ENCODE results near the gene ADA. TPM values are rescaled to one million over a fixed set of nuclear protein-coding genes. Genes with fewer than 3 reads are reported as not detected.

ADA gene
- polyA plus RNA-seq, 1 donor from 2014 or later: 0.56 TPM

DNA sequence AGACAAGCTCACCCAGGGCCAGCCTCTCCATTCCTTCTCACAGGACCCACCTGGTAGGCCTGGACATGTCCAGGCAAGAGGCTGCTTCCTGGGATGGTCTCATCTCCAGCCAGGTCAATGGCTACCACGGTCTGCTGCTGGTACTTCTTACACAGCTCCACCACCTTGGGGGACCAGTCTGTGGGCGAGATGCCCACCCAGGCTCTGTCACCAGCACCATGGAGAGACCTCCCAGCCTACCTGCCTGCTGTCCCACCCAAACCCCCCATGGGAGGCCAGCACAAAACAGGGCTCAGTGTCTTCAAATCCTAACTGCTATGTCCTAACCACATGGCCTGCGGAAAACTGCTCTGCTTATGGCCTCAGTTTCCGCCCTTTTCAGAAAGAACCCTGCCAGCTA, 27.3 kb downstream of the ADA start:
- no peaks in the 10 kb centered on the region for H4K20me1 ChIP-seq (ENCODE audit: insufficient read depth)
- TF ChIP-seq RAD21 (conservative IDR thresholded peaks at IDR 0.05): no peak
- TF ChIP-seq POLR2AphosphoS5 (IDR thresholded peaks at IDR 0.05): no peak
- TF ChIP-seq MXI1 (conservative IDR thresholded peaks at IDR 0.05; ENCODE audit: poor library complexity, severe bottlenecking): no peak
- TF ChIP-seq, protein P1, sequence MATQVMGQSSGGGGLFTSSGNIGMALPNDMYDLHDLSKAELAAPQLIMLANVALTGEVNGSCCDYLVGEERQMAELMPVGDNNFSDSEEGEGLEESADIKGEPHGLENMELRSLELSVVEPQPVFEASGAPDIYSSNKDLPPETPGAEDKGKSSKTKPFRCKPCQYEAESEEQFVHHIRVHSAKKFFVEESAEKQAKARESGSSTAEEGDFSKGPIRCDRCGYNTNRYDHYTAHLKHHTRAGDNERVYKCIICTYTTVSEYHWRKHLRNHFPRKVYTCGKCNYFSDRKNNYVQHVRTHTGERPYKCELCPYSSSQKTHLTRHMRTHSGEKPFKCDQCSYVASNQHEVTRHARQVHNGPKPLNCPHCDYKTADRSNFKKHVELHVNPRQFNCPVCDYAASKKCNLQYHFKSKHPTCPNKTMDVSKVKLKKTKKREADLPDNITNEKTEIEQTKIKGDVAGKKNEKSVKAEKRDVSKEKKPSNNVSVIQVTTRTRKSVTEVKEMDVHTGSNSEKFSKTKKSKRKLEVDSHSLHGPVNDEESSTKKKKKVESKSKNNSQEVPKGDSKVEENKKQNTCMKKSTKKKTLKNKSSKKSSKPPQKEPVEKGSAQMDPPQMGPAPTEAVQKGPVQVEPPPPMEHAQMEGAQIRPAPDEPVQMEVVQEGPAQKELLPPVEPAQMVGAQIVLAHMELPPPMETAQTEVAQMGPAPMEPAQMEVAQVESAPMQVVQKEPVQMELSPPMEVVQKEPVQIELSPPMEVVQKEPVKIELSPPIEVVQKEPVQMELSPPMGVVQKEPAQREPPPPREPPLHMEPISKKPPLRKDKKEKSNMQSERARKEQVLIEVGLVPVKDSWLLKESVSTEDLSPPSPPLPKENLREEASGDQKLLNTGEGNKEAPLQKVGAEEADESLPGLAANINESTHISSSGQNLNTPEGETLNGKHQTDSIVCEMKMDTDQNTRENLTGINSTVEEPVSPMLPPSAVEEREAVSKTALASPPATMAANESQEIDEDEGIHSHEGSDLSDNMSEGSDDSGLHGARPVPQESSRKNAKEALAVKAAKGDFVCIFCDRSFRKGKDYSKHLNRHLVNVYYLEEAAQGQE (IDR thresholded peaks at IDR 0.05; ENCODE audit: borderline replicate concordance): no peak
- TF ChIP-seq TAF1 (IDR thresholded peaks at IDR 0.05; ENCODE audit: low read depth): no peak
- TF ChIP-seq, protein P2, sequence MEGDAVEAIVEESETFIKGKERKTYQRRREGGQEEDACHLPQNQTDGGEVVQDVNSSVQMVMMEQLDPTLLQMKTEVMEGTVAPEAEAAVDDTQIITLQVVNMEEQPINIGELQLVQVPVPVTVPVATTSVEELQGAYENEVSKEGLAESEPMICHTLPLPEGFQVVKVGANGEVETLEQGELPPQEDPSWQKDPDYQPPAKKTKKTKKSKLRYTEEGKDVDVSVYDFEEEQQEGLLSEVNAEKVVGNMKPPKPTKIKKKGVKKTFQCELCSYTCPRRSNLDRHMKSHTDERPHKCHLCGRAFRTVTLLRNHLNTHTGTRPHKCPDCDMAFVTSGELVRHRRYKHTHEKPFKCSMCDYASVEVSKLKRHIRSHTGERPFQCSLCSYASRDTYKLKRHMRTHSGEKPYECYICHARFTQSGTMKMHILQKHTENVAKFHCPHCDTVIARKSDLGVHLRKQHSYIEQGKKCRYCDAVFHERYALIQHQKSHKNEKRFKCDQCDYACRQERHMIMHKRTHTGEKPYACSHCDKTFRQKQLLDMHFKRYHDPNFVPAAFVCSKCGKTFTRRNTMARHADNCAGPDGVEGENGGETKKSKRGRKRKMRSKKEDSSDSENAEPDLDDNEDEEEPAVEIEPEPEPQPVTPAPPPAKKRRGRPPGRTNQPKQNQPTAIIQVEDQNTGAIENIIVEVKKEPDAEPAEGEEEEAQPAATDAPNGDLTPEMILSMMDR (IDR thresholded peaks at IDR 0.05; ENCODE audit: poor library complexity, severe bottlenecking): no peak
- TF ChIP-seq EZH2 (IDR thresholded peaks at IDR 0.05; ENCODE audit: borderline replicate concordance, insufficient read depth, low read length, poor library complexity, severe bottlenecking): no peak
- no peak for TF ChIP-seq EP300 (conservative IDR thresholded peaks at IDR 0.05; ENCODE audit: poor library complexity, severe bottlenecking)
- TF ChIP-seq SMC3 (conservative IDR thresholded peaks at IDR 0.05; ENCODE audit: poor library complexity): no peak
- H3K9me2 ChIP-seq (ENCODE audit: insufficient read depth, low read length): no peaks in the 10 kb centered on the region
- H3K79me2 ChIP-seq (replicated peaks; ENCODE audit: insufficient read depth, low read length): no peaks in the 10 kb centered on the region
- no peak overlapping the region for H3K9ac ChIP-seq (ENCODE audit: low read length)
- H3K9me3 ChIP-seq (ENCODE audit: low read length): no peaks in the 10 kb centered on the region
- H3F3A ChIP-seq (ENCODE audit: insufficient read depth, low read length, poor library complexity, severe bottlenecking): no peaks in the 10 kb centered on the region
- no peaks in the 10 kb centered on the region for H3K27me3 ChIP-seq (ENCODE audit: insufficient read depth, low read depth, low read length)
- H3K4me2 ChIP-seq (ENCODE audit: low read length): no peak overlapping the region
- H3K4me3 ChIP-seq (ENCODE audit: low read length): no peak overlapping the region
- no peak overlapping the region for H2AFZ ChIP-seq (ENCODE audit: low read depth, low read length)
- peaks cover 4% of the 10 kb centered on the region for H3K36me3 ChIP-seq (ENCODE audit: insufficient read depth, low read length)
- no peak overlapping the region for H3K27ac ChIP-seq (ENCODE audit: low read length)

DNA sequence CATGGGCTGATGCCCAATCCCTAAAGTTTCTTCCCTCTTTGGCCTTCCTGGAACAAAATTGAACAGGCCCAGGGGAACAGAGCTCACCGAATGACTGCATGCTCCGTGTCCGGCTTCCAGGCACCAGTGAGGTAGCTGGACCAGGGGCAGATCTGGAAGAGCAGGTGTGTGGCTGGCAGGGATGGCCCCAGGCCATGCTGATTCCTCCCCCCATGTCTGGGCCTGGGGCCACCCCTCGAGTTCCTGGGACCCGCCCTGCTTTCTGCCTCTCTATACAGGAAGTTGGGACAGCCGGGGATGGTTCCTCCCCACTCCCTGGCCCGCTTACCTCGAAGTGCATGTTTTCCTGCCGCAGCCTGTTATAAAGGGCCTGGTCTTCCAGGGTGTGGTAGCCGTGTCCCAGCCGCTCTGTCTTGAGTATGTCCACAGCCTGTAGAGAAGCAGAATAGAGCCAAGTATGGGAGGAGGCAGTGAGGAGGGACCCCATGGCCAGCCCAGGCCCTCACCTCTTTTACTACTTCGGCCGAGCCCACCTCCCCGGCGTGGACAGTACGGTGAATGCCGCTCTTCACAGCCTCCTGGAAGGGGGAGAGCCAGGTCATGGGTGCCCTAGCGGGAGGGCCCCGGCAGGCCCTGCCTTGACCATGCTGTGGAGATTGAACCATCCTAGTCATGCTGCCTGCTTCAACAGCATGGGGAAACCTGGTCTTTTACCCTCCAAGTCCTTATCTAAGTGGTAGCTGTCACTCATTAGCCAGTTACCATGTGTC, 28.8 kb downstream of the ADA start:
- no peak overlapping the region for H3K9ac ChIP-seq (ENCODE audit: low read length)
- TF ChIP-seq, protein P1 (IDR thresholded peaks at IDR 0.05; ENCODE audit: borderline replicate concordance): no peak
- no peaks in the 10 kb centered on the region for H3K9me3 ChIP-seq (ENCODE audit: low read length)
- peaks cover 5% of the 10 kb centered on the region for H3K36me3 ChIP-seq (ENCODE audit: insufficient read depth, low read length)
- no peaks in the 10 kb centered on the region for H4K20me1 ChIP-seq (ENCODE audit: insufficient read depth)
- H3K79me2 ChIP-seq (replicated peaks; ENCODE audit: insufficient read depth, low read length): no peaks in the 10 kb centered on the region
- no peak overlapping the region for H3K4me2 ChIP-seq (ENCODE audit: low read length)
- H3K4me3 ChIP-seq (ENCODE audit: low read length): no peak overlapping the region
- H3K27ac ChIP-seq (ENCODE audit: low read length): no peak overlapping the region
- no peaks in the 10 kb centered on the region for H3K9me2 ChIP-seq (ENCODE audit: insufficient read depth, low read length)
- H3K27me3 ChIP-seq (ENCODE audit: insufficient read depth, low read depth, low read length): no peaks in the 10 kb centered on the region
- no peaks in the 10 kb centered on the region for H3F3A ChIP-seq (ENCODE audit: insufficient read depth, low read length, poor library complexity, severe bottlenecking)
- no peak overlapping the region for H2AFZ ChIP-seq (ENCODE audit: low read depth, low read length)

Data from neural cell (in vitro differentiated cells).